ENCODE measurements around the gene FGF19. TPM values are rescaled to one million over a fixed set of nuclear protein-coding genes. Genes with fewer than 3 reads are reported as not detected.

Gene FGF19
- polyA plus RNA-seq, 1 donor from 2014 or later, result 4.6 TPM

DNA sequence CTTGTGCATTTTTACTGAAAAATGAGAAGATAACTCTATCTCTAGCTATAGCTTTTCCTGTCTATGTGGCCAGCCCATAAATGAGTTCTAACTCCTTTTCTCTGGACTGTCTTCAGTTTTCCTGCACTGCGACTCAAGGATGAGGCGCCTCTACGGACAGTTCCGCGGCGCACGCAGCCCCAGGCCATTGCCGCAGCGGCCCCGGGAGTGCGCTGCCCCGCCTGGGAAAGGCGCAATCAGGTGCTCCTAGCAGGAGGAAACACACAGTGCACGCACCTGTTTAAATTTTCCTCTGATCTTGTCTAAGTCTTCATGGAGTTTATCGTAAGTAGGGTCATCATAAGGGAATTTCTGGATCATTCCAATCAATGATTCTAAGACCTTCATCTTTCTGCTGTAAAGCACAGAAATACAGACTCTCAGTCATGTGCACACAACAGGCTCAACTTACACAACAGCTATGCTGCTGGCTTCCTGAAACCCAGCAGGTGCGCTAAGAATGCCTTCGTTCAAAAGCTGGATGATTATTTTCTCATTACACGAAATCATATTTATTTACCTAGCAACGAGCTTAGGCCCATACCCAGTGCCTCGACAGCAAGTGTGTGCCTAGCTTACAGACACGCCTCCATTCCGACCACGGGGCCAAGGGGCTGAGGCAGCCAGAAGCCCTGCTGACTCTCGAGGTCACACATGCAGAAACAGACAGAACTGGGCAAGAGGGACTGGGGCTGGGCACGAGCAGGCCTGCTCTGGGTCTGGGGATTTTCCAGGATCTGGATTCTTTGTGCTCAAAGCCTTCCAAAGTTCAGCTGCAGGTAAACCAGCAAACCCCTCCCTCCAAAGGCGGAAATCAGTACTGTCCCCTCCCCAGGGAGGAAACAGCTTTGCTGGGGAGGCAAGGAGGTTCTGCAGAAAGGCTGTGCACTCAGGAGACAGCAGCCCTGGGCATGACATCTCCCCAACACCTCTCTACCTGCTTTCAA is 35.9 kb downstream of the FGF19 start:
- Histone ChIP-seq H3K27ac (ENCODE audit: low read length) (no peak overlapping the region), H2AFZ (ENCODE audit: low read depth, low read length) (no peak overlapping the region), H3K79me2 (replicated peaks; ENCODE audit: insufficient read depth, low read length) (no peaks in the 10 kb centered on the region), H3K4me2 (ENCODE audit: low read length) (no peak overlapping the region), H3K27me3 (ENCODE audit: insufficient read depth, low read depth, low read length) (no peaks in the 10 kb centered on the region), H3K9me2 (ENCODE audit: insufficient read depth, low read length) (no peaks in the 10 kb centered on the region), H4K20me1 (ENCODE audit: insufficient read depth) (no peaks in the 10 kb centered on the region), H3K36me3 (ENCODE audit: insufficient read depth, low read length) (no peaks in the 10 kb centered on the region), H3K9ac (ENCODE audit: low read length) (no peak overlapping the region), H3K4me3 (ENCODE audit: low read length) (no peak overlapping the region), H3K9me3 (ENCODE audit: low read length) (no peaks in the 10 kb centered on the region), H3F3A (ENCODE audit: insufficient read depth, low read length, poor library complexity, severe bottlenecking) (no peaks in the 10 kb centered on the region)
- no peak for TF ChIP-seq REST (IDR thresholded peaks at IDR 0.05; ENCODE audit: borderline replicate concordance)
- no peak for TF ChIP-seq MXI1 (conservative IDR thresholded peaks at IDR 0.05; ENCODE audit: poor library complexity, severe bottlenecking)
- no peak for TF ChIP-seq SMC3 (conservative IDR thresholded peaks at IDR 0.05; ENCODE audit: poor library complexity)
- no peak for TF ChIP-seq RAD21 (conservative IDR thresholded peaks at IDR 0.05)
- no peak for TF ChIP-seq TAF1 (IDR thresholded peaks at IDR 0.05; ENCODE audit: low read depth)
- no peak for TF ChIP-seq EZH2 (IDR thresholded peaks at IDR 0.05; ENCODE audit: borderline replicate concordance, insufficient read depth, low read length, poor library complexity, severe bottlenecking)
- no peak for TF ChIP-seq POLR2AphosphoS5 (IDR thresholded peaks at IDR 0.05)
- TF ChIP-seq EP300 (conservative IDR thresholded peaks at IDR 0.05; ENCODE audit: poor library complexity, severe bottlenecking), result no peak
- TF ChIP-seq, protein P1, sequence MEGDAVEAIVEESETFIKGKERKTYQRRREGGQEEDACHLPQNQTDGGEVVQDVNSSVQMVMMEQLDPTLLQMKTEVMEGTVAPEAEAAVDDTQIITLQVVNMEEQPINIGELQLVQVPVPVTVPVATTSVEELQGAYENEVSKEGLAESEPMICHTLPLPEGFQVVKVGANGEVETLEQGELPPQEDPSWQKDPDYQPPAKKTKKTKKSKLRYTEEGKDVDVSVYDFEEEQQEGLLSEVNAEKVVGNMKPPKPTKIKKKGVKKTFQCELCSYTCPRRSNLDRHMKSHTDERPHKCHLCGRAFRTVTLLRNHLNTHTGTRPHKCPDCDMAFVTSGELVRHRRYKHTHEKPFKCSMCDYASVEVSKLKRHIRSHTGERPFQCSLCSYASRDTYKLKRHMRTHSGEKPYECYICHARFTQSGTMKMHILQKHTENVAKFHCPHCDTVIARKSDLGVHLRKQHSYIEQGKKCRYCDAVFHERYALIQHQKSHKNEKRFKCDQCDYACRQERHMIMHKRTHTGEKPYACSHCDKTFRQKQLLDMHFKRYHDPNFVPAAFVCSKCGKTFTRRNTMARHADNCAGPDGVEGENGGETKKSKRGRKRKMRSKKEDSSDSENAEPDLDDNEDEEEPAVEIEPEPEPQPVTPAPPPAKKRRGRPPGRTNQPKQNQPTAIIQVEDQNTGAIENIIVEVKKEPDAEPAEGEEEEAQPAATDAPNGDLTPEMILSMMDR (IDR thresholded peaks at IDR 0.05; ENCODE audit: poor library complexity, severe bottlenecking), result no peak

DNA sequence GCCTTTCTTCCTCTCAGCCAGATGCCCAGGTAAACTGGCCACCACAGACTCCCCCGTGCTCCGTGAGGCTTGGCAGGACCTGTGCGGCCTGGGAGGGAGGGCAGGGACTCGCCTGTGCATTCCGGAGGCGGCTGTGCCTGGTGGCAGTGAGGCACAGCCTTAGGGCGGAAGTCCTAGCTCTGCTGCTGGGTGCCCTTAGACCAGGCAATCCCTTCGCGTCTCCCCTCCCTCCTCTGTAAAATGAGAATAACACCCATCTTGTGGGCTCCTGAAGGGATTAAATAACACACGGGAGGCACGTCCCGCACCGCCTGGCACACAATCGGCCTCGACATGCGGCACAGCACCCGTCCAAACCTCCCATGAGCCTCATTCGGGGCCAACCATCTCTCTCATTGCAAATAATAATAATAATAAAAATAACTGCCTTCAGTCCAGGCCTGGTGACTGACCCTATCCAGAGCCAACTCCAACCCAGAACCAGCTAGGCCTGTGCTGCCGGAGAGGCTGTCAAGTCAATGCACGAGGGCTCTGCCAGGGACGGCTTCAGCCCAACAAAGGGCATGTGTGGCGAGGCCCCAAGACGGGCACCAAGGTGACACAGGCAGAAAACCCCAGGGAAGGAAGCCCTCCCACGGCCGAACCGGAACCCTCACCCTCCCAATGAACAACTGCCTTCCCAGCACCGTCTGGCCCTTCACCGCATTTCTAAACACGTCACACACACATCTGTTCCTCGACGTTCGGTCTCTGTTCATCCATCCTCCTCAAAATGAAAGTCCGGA is 36.9 kb downstream of the FGF19 start:
- Histone ChIP-seq H3K4me3 (ENCODE audit: low read length) (no peak overlapping the region), H3K4me2 (ENCODE audit: low read length) (no peak overlapping the region), H3K27me3 (ENCODE audit: insufficient read depth, low read depth, low read length) (no peaks in the 10 kb centered on the region), H3K9ac (ENCODE audit: low read length) (no peak overlapping the region), H3K9me2 (ENCODE audit: insufficient read depth, low read length) (no peaks in the 10 kb centered on the region), H3K9me3 (ENCODE audit: low read length) (no peaks in the 10 kb centered on the region), H3K79me2 (replicated peaks; ENCODE audit: insufficient read depth, low read length) (no peaks in the 10 kb centered on the region), H3F3A (ENCODE audit: insufficient read depth, low read length, poor library complexity, severe bottlenecking) (no peaks in the 10 kb centered on the region), H4K20me1 (ENCODE audit: insufficient read depth) (no peaks in the 10 kb centered on the region), H2AFZ (ENCODE audit: low read depth, low read length) (no peak overlapping the region), H3K27ac (ENCODE audit: low read length) (no peak overlapping the region), H3K36me3 (ENCODE audit: insufficient read depth, low read length) (no peaks in the 10 kb centered on the region)
- no peak for TF ChIP-seq RAD21 (conservative IDR thresholded peaks at IDR 0.05)
- TF ChIP-seq POLR2AphosphoS5 (IDR thresholded peaks at IDR 0.05), result no peak
- no peak for TF ChIP-seq EP300 (conservative IDR thresholded peaks at IDR 0.05; ENCODE audit: poor library complexity, severe bottlenecking)
- TF ChIP-seq SMC3 (conservative IDR thresholded peaks at IDR 0.05; ENCODE audit: poor library complexity), result no peak
- no peak for TF ChIP-seq REST (IDR thresholded peaks at IDR 0.05; ENCODE audit: borderline replicate concordance)
- no peak for TF ChIP-seq MXI1 (conservative IDR thresholded peaks at IDR 0.05; ENCODE audit: poor library complexity, severe bottlenecking)
- TF ChIP-seq, protein P1 (IDR thresholded peaks at IDR 0.05; ENCODE audit: poor library complexity, severe bottlenecking), result no peak
- no peak for TF ChIP-seq TAF1 (IDR thresholded peaks at IDR 0.05; ENCODE audit: low read depth)
- no peak for TF ChIP-seq EZH2 (IDR thresholded peaks at IDR 0.05; ENCODE audit: borderline replicate concordance, insufficient read depth, low read length, poor library complexity, severe bottlenecking)
